ENCODE data around the gene NKD2. TPM values are rescaled to one million over a fixed set of nuclear protein-coding genes. Genes with fewer than 3 reads are reported as not detected.

Gene NKD2
- total RNA-seq, 1 experiment from 2014 or later = not detected

DNA sequence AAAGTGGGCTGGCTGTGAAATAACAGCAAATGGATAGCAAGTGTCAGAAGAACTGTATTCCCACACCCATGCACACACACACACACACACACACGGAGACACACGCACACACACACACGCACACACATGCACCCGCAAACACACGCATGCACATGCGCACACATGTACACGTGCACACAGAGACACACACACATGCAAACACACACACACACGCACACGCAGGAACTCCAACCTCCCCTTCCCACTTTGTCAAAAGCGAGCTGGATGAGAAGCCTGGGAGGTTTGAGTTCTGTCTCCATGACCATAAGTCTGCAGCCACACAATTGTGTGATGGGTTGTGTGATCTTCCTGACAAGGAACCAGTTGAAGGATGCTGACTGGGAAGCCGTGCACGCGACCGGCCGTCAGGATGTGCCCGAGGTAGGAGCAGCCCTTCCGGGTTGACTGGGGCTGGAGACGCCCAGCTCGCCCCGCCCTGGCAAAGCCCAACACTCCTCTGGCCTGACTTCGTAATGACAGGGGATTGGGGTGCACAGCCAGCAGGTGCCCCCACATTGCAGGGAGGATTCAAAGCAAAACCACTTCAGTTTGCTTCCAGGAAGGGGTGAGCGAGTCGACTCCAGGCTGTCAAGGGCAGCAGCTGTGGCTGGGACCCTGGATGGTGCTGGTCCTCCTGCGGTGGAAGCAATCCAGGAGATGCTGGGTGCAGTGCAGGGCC, 29.3 kb upstream of the NKD2 start:
- DNase-seq (ENCODE audit: low read depth) = no peak

- no peak for DNase-seq (ENCODE audit: low read depth)
Measured at GRCh38 chr5:980001-980588, 28.5 kb upstream of the NKD2 start.

GRCh38 chr5:980966-981365, 27.6 kb upstream of the NKD2 start:
- no peak for DNase-seq (ENCODE audit: low read depth)

DNA sequence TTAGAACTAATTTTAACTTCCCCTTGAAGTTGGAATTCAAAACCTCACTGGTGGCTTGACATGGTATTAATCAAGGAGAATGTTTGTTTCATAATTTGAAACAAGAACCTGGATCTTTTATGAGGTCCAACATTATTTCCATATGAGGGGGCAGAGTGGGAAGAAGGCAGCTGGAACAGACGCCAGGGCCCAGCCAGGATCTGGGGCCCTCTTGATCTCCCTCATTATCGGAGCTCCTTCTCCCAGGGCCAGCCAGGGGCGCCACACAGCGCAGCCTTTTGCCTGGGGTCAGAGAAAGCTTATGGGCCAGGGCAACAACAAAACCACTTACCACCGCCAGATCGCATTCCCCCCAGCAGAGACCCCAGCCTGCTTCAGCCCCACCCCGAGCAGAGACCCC, 27.1 kb upstream of the NKD2 start:
- DNase-seq (ENCODE audit: low read depth) = no peak

- no peak for DNase-seq (ENCODE audit: low read depth)
Measured at GRCh38 chr5:982377-983237, 26.0 kb upstream of the NKD2 start.

DNA sequence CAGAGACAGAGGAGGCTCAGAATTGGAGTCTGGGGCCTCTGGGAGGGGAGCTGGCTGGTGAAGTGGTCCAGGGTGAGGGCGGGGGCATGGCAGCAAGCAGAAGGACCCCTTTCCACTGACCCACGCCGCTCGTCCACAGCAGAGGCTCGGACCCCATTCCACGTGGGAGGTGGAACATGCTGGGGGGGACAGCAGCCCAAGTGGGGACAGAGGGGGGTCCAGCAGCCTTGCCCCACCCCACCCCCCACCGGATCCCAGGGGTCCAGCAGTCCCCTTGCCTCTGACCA, 25.4 kb upstream of the NKD2 start:
- no peak for DNase-seq (ENCODE audit: low read depth)

DNA sequence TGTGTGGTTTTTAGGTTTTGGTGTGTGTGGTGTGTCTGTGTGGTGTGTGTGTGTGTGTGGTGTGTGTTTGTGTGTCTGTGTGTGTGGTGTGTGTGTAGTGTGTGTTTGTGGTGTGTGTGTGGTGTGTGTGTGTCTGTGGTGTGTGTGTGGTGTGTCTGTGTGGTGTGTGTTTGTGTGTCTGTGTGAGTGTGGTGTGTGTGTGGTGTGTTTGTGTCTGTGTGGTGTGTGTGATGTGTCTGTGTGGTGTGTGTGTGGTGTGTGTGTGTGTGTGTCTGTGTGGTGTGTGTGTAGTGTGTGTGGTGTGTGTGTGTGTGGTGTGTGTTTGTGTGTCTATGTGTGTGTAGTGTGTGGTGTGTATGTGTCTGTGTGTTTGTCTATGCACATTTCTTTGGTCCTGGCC, 25.0 kb upstream of the NKD2 start:
- no peak for DNase-seq (ENCODE audit: low read depth)

GRCh38 chr5:984774-985173, 23.8 kb upstream of the NKD2 start:
- no peak for DNase-seq (ENCODE audit: low read depth)

- no peak for DNase-seq (ENCODE audit: low read depth)
Measured at GRCh38 chr5:987761-988160, 20.8 kb upstream of the NKD2 start.

DNA sequence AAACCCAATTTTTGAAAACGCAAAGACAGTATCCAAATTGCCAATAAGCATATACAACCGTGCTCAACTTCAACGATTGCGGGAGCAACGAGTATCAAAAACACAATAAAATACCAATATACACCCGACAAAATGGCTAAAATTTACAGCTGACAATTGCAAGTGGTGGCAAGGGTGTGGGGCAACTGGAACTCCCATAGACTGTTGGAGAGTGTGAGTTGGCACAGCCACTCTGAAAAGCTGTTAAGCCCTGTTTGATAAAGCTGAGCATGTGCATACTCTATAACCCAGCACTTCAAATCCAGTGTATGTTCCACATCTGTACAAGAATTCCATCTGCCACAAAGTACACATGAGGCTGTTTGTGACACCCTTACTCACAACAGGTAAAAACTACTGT, 20.3 kb upstream of the NKD2 start:
- no peak for DNase-seq (ENCODE audit: low read depth)

GRCh38 chr5:989961-990530, 18.6 kb upstream of the NKD2 start:
- no peak for DNase-seq (ENCODE audit: low read depth)

- no peak for DNase-seq (ENCODE audit: low read depth)
Measured at GRCh38 chr5:991472-992267, 16.9 kb upstream of the NKD2 start.

- DNase-seq (ENCODE audit: low read depth) = no peak
Measured at GRCh38 chr5:994272-994607, 14.4 kb upstream of the NKD2 start.

DNA sequence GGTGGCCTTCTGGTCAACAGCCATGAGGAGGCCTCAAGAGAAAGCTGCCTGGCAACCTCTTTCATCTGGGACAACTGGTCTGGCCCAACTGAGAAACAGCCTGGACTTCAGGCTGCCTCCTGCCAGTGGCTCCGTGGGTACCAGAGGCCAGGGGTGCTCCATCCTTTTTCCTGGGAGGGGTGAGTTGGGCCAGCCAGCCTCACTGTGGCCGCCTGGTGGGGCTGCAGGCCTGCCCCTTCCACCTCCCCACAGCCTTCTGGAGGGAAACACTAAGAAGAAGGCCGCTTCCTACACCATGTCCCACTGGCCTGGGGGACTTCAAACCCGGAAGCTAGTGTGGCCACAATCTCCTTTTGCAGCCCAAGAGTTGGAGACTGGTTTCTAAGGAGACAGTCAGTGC, 13.8 kb upstream of the NKD2 start:
- no peak for DNase-seq (ENCODE audit: low read depth)

DNA sequence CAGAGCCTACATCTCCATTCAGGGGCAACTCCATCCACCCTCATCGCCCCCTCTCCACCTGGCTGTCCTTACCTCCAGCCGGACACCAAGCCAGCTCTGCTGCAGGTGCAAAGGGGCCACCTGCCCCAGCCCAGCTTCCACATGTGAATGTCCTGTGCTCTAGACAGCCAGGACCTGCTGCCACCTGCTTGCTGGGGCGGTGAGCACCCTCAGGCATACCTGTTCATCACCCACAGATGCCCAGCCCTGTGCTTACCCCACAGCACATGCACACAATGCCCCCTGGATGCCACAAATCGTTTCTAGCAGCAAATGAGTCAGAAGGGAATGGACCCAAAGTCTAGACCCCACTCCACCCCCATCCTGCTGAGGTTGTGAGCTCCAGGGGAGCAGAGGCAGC, 13.3 kb upstream of the NKD2 start:
- DNase-seq (ENCODE audit: low read depth) = no peak

DNA sequence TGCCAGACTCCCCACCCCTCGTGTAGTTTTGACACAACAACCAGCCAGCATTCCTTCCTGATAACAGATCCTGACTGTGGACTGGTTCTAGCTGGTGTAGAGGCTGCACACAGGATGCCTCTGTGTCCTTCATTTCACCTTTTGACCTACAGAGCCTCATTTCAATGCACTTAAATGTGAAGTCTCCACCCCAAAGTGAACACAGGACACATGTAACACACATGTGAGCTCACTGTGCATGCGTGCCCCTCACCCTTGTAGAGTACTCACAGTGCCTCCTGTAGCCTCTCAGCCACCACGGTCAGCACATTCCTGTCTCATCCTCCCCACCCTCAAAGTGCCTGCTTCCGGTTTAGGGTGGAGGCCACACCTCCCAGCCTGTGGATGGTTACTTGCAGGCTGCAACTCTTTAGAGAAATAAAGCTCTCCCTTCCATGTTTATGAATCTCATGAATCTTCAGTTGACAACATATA, 11.6 kb upstream of the NKD2 start:
- no peak for DNase-seq (ENCODE audit: low read depth)

DNA sequence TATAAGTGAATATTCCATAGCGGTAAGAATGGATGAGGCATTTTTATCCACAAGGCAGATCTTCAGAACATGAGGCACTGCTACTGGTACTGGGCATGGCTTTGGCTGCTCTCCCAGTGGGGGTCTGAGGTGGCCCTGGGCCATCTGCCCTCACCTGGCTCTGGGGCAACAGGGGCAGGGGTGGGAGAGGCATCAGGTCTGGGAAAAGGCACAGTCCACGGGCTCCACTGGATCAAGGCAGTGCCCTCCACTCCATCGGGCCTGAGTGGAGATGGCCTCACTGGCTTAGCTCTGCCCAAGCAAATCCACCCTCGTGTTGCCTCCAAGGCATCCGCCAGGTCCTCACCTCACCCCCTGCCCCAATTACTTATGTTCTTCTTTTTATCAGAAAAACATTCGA, 10.9 kb upstream of the NKD2 start:
- DNase-seq (ENCODE audit: low read depth) = no peak

DNA sequence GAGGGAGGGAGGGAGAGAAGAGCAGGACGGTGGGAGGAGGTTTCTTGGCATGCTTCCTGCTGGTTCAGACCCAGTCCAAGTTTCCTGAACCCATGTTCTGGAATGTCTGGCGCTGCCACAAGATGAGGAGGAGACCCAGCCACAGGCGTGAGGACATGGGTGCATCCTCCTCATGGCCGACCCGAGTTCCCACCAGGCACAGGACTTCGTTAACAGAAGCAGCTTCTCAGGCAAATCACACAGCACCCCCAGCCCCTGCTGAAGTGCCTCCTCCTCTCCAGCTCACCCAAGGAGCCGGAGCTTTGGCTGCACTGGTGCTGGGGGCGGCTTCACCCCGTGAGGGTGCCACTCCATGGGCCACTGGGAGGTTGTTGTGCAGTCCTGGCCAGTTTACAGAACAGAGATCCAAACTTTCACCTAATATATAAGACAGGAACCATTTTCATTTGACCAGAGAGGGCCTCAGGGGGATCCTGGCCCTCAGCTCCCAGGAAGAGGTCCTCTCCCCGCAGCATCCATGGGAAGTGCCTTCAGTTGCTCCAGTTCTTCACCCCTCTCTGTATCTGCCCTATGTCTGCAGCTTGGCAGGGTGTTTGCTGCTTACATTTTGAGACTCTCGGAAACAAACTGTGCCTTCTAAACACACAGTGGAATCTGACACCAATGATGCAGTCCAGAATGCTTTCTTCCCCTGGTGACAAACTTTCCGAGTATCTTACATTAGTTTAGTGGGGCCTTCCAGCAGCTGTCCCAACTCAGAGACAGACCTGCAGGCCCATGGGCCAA, 10.2 kb upstream of the NKD2 start:
- DNase-seq (ENCODE audit: low read depth) = no peak

DNA sequence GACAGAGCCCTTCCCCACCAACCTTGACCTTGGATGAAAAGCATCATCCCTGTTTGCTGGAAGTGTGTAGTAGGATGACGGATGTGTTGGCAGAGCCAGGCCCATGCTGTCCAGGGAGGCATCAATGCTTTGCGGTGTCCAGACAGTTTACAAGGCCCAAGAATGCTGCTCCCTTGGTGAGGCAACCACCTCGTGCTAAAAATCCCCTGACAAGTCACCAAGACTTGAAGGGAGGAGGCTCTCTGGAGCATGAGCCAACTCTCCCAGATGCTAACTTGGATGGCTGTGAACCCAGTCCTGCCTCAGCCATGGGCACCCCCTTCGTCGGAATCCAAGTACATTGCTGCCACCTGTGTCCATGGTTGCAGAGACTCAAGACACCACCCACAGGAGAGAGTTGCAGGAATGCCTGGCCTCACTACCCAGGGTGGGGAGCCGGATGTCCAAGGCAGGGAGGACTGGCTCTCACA, 9.5 kb upstream of the NKD2 start:
- DNase-seq (ENCODE audit: low read depth) = no peak

DNA sequence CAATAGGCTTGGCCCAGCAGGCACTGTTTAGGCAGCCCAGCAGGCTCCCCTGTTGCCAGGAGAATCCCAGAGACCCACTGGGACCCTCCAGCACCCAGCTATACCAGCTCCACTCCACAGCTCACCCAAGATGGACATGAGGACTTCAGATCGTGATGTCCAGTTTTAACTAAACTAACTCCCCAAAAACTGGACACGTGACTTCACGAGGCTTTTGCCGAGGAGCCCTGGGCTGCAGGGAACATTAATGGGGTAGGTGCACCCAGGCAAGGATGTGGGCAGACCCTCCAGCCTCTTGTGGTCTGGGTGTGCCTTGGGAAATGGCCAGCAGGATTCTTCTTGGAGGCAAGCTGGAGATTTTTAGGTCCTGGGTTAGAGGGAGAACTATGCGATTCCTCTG, 8.9 kb upstream of the NKD2 start:
- DNase-seq (ENCODE audit: low read depth) = no peak

GRCh38 chr5:1000329-1000728, 8.3 kb upstream of the NKD2 start:
- DNase-seq (ENCODE audit: low read depth) = no peak
